Erythroblast (primary cell): ENCODE measurements around the gene TRIM68.

Experiments used
- DNase-seq, 2 experiments: peaks; one replicate each; lab custom pipeline; 2025; lab: John Stamatoyannopoulos, UW
- GATA1 ChIP-seq: IDR thresholded peaks from 2 replicates; pipeline ENCODE4 v1.6.1; 2011; ENCODE audit warnings: low read depth, mild to moderate bottlenecking, control low read depth, low read length, moderate library complexity
- POLR2A ChIP-seq: IDR thresholded peaks from 2 replicates; pipeline ENCODE4 v1.6.1; 2011; ENCODE audit warnings: mild to moderate bottlenecking, low read length

The TRIM68 gene, protein sequence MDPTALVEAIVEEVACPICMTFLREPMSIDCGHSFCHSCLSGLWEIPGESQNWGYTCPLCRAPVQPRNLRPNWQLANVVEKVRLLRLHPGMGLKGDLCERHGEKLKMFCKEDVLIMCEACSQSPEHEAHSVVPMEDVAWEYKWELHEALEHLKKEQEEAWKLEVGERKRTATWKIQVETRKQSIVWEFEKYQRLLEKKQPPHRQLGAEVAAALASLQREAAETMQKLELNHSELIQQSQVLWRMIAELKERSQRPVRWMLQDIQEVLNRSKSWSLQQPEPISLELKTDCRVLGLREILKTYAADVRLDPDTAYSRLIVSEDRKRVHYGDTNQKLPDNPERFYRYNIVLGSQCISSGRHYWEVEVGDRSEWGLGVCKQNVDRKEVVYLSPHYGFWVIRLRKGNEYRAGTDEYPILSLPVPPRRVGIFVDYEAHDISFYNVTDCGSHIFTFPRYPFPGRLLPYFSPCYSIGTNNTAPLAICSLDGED

DNA sequence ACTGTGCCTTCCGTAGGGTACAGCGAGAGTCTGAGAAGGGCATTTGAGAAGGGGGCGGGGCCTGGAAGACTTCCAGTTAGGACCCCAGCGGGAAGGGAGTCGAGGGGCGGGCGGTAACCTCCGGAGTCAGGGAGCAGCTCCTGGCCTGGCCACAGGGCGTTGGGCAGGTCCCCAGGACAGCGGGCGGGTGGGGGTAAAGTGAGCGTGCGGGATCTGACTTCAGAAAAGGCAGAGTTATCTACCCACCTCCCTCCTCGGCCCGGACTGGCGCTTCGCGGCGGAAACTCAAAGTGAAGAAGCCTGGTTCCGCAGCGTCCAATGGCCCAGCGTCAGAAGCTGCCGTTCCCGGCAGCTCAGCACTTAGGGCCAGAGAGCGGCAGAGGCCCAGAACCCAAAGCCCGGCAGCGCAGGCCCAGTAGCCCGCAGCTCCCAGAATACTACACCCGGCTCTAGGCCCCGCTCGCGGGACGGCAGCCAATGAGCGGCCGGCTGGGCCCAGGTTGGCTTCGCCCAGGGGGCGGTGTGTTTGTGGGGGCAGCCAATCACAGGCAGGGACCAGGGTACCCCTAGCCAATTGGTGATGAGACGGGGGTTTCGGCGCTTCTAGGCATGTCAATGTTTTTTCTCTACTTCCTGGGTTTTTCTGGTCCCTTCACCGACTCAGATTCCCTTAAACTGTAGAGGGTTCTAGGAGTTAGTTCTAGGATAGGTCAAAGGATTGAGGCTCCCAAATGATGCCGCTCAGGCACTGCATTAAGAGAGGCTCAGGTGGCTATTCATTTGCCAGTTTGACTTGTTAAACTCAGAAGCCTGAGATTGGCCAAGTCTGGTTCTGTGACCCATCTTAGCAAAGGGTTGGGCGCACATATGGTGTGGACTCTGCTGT lies at the start of gene TRIM68:
Gene TRIM68 (minus strand): TSS at position 451 of the 886 bp plus-strand sequence. CDS start 2,727 bp downstream, outside the sequence.
- peak; percentile 95 to 96 for DNase-seq
- TF ChIP-seq POLR2A (peak; percentile 81), GATA1 (no peak)

DNA sequence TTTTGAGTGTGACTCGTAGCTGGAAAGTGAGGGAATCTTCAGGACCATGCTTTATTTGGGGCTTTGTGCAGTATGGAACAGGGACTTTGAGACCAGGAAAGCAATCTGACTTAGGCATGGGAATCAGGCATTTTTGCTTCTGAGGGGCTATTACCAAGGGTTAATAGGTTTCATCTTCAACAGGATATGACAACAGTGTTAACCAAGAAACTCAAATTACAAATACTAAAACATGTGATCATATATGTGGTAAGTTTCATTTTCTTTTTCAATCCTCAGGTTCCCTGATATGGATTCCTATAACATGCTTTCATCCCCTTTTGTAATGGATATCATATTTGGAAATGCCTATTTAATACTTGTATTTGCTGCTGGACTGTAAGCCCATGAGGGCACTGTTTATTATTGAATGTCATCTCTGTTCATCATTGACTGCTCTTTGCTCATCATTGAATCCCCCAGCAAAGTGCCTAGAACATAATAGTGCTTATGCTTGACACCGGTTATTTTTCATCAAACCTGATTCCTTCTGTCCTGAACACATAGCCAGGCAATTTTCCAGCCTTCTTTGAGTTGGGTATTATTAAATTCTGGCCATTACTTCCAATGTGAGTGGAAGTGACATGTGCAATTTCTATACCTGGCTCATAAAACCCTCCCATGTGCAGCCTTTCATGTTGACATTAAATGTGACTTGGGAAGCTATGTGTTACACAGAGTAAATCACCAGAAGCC lies 46.8 kb upstream of the TRIM68 start:
- TF ChIP-seq GATA1 (no peak), POLR2A (no peak)
- DNase-seq = no peak

DNA sequence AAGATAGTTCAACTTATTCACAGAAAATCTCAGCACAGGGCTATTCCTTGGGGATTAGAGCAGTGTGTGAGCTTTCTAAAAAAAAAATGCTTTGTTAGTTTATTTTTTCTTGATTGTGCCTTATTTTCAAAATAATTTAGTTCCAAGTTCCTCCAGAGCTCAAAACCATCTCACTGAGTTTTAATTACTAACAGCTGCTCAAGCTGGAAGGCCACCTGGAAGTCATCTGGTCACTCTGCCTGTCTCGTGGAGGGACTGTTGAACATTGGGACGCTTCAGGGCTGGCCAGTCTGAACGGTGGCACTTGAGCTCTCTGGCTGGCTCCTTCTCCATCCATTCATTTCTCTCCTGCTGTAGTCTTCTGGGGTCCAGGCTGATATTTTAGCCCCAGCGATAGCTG lies 39.7 kb upstream of the TRIM68 start:
- no peak for TF ChIP-seq GATA1
- no peak for TF ChIP-seq POLR2A
- DNase-seq = no peak

DNA sequence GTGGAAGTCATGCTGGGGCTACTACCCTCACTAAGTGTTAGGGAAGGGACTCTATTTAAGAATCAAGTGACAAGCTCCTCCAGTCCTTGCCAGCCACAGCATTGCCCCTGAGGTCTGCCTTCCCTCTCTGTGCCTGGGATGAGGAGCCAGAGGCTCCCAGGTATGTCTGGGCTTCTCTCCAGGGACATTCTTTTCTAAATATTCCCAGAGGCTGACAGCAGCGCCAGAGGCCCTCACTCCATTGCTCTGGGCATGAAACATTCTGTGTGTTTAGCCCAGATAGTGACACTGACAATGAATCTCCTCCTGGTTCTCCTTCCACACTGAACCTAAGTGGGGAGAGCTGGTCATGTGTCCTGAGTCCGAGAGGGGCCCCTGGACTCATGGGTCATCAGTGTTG lies 37.9 kb upstream of the TRIM68 start:
- no peak for DNase-seq
- no peak for TF ChIP-seq GATA1
- TF ChIP-seq POLR2A = no peak

DNA sequence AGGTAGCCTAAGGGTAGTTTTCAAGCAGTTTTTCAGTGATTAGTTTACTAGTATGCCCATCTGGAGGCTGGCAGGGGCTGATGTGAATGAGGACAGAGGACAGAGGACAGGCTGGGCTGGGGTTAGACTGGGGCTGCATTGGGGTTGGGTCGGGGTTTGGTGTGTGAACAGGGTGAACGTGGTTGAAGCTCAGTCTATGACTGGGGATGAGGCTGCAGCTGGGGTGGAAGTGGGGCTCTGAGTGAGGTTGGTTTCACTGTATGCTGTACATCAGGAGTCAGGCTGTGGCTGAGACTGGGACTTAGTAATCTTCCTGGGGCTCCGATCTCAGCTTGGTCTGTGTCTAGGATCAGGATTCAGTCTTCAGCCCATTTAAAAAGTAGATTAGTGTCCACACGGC lies 36.2 kb upstream of the TRIM68 start:
- TF ChIP-seq GATA1 (no peak), POLR2A (no peak)
- no peak for DNase-seq

DNA sequence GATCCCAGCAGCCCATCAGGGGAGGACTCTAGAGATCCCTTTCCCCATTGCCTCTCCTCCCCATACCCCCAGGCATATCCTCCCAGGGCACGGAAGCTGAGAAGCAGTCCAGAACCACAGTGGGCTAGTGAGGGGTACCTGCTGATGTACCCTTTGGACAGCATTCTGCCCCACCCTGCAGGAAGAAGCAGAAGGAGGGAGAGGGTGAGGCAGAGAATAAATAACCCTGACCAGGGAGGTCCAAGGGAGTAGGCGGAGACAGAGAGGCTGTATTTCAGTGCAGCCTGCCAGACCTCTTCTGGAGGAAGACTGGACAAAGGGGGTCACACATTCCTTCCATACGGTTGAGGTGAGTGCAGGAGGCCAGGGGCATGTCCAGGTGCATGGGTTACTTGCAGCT lies 35.7 kb upstream of the TRIM68 start, which contains the start of gene OR51E1:
Gene OR51E1 (plus strand): TSS at position 301 of the 400 bp plus-strand sequence. CDS start 8,545 bp downstream, outside the sequence.
- no peak for DNase-seq
- TF ChIP-seq POLR2A = no peak
- TF ChIP-seq GATA1 = no peak

DNA sequence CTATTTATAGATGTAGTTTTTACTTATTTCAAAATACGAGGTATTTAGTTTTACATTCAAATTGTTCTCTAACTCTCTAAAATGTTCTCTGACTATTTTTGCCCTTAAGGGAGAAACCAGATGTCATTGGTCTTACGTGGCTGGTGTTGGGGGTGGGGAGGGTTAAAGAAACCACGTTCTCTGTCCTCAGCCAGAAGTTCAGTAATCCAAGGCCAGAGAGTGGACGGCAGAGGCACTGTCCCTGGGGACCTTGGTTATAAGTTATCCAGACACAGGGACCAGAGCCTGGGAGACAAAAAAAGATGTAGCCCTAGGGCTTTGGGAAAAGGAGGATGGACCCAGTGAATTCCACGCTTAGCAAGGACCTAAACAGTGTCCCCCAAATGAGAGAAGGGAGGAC lies 35.0 kb upstream of the TRIM68 start:
- DNase-seq = no peak
- TF ChIP-seq GATA1 (no peak), POLR2A (no peak)

DNA sequence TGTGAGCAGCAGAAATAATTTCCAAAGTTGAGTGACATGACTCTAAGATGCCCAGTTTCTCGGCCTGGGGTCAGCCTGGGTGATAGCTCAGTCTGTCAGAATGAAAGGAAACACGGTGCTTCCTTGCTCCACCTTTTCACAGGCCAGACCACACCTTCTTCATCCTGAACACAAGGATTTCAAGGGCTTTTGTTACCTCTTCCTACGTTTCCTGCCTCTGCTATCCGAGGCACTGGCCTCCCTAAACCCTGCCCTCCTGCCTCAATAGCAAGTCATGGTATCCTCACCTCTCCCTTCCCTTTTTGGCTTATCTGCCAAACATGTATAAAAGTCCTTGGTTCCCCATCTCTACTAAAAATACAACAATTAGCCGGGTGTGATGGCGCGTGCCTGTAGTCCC lies 34.0 kb upstream of the TRIM68 start:
- no peak for DNase-seq
- TF ChIP-seq GATA1 (no peak), POLR2A (no peak)

DNA sequence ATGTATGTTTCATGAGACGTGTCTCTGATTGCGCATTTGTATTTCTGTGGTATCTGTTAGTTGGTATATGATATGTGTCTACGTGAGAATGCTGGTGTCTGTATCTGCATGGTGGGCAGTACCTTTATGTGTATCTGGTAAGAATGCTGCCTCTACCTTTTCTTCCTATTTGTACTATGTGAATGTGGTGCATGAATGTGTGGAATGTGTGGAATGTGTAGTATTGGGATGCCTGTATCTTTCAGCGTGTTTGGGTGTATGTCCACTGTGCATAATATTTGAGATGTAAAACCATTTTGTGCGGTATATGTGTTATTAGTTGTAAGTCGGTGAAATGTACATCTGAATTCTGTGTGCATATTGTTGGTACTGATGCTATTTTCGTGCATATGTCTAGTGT lies 33.5 kb upstream of the TRIM68 start:
- TF ChIP-seq GATA1 (no peak), POLR2A (no peak)
- DNase-seq = no peak

DNA sequence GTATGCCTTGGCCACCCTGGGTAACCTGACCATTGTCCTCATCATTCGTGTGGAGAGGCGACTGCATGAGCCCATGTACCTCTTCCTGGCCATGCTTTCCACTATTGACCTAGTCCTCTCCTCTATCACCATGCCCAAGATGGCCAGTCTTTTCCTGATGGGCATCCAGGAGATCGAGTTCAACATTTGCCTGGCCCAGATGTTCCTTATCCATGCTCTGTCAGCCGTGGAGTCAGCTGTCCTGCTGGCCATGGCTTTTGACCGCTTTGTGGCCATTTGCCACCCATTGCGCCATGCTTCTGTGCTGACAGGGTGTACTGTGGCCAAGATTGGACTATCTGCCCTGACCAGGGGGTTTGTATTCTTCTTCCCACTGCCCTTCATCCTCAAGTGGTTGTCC lies 31.9 kb upstream of the TRIM68 start:
- TF ChIP-seq POLR2A (no peak), GATA1 (no peak)
- DNase-seq = no peak

DNA sequence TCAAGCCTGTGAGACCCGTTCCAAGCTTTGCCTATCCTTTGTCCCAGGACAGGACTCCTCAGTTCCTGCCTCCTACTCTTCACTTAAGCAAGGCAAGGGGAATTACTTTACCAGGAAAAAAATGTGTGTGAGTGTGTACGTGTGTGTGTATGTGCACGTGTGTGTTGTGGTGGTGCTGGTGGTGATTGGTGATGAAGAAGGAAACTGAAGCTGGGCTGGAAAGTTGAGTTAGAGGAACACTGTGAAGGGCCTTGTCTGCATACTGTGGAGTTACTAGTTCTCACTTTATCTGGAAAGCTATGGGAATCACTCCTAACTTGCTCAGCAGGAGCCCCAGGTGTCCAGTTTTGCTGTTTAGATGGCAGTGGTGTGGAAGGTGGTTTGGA lies 29.6 kb upstream of the TRIM68 start:
- TF ChIP-seq GATA1 (no peak), POLR2A (no peak)
- no peak for DNase-seq

DNA sequence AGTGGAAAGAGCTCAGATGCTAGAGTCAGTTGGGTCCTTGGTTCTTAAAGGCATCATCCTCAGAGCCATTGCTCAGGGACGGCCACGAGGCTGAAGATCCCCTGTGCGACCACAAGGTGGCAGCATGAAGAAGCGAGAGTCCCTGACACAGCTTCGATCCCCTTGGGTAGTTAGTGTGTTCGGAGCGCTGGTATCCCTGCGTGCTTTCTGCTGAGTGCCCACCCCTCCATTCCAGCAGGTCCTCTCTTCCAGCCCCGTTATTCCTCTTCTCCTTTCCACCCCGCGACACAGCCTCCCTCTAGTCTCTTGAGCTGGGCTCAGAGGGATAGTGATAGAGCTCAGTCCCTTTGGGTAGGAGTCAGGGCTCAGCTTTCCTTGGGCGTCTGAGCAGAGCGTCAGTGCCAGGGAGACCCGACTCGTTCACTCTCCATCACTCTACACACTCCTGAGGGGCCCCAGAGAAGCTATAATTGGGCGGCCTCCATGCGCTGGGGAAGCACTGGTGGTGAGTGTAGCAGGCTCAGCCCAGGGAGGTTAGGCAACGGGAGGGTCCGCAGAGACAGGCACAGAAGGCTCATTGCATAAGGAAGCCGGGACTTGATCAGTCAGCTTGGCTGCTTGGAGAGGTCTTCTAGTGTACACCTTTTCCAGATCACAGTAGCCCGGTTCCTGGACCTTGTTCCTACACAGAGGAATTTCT lies 29.1 kb upstream of the TRIM68 start, which contains the start of gene OR51D1:
Gene OR51D1 (plus strand): TSS at position 516 of the 700 bp plus-strand sequence. CDS start 2,314 bp downstream, outside the sequence.
- peak; percentile 70 to 83 for DNase-seq
- TF ChIP-seq POLR2A = no peak
- no peak for TF ChIP-seq GATA1

DNA sequence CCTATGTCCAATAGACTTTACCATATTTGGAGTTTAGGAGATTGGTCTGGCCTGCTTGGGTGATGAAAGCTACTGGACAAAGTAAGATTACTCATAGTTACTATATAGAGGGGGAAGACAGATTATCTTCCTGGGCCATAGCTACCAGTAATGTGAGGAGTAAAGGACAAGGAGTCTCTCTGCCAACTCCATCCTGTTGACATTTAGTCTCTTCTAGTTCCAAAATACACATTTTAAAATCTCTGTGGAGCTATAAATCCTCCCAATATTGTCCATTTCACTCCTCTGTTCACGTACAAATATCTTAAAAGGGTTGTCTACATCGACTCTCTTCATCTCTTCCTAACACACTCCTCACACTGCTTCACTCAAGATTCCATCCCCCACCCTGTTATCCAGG lies 28.1 kb upstream of the TRIM68 start:
- DNase-seq = no peak
- no peak for TF ChIP-seq GATA1
- TF ChIP-seq POLR2A = no peak
